Glutamatergic neuron (in vitro differentiated cells): Measurements from ENCODE around the gene SCUBE1. TPM values are rescaled to one million over a fixed set of nuclear protein-coding genes. Genes with fewer than 3 reads are reported as not detected.

ENCODE experiments used
- DNase-seq: peaks from one replicate; pipeline ENCODE4 v3.0.0; 2022
- H3K27ac Mint-ChIP-seq: one replicate; pipeline ENCODE4 v1.8.0; 2020; ENCODE audit warnings: mild to moderate bottlenecking, mixed read lengths, inconsistent platforms; ENCODE audit not compliant: unreplicated experiment
- H3K27me3 Mint-ChIP-seq: one replicate; pipeline ENCODE4 v1.8.0; 2020; ENCODE audit warnings: mild to moderate bottlenecking, moderate library complexity, mixed read lengths, inconsistent platforms; ENCODE audit not compliant: unreplicated experiment
- H3K36me3 Mint-ChIP-seq: one replicate; pipeline ENCODE4 v1.8.0; 2020; ENCODE audit warnings: mild to moderate bottlenecking, mixed read lengths, inconsistent platforms; ENCODE audit not compliant: unreplicated experiment
- H3K4me1 Mint-ChIP-seq: one replicate; pipeline ENCODE4 v1.8.0; 2020; ENCODE audit warnings: mild to moderate bottlenecking, low read depth, mixed read lengths, inconsistent platforms; ENCODE audit not compliant: unreplicated experiment
- H3K4me3 Mint-ChIP-seq: one replicate; pipeline ENCODE4 v1.8.0; 2020; ENCODE audit warnings: mild to moderate bottlenecking, mixed read lengths, inconsistent platforms; ENCODE audit not compliant: unreplicated experiment
- H3K9me3 Mint-ChIP-seq: one replicate; pipeline ENCODE4 v1.8.0; 2020; ENCODE audit warnings: mild to moderate bottlenecking, moderate library complexity, mixed read lengths, inconsistent platforms; ENCODE audit not compliant: unreplicated experiment
- total RNA-seq: library from RNA; stranded (reverse); fragmentation: NEBNext Ultra II Directional; extraction: Animal tissue kit (Norgen Biotek cat#: 25700); gene quantifications from one replicate; pipeline ENCODE4 v1.2.1, GENCODE V29; 2021; ENCODE audit not compliant: unreplicated experiment
- TF ChIP-seq, protein P1 (sequence below): fragments of 200-600 bp; sonication (generic); IDR thresholded peaks from one replicate; pipeline ENCODE4 v1.5.0; 2021; ENCODE audit not compliant: partially characterized antibody, unreplicated experiment

SCUBE1 gene
- total RNA-seq, 1 donor from 2014 or later: 25.8 TPM

DNA sequence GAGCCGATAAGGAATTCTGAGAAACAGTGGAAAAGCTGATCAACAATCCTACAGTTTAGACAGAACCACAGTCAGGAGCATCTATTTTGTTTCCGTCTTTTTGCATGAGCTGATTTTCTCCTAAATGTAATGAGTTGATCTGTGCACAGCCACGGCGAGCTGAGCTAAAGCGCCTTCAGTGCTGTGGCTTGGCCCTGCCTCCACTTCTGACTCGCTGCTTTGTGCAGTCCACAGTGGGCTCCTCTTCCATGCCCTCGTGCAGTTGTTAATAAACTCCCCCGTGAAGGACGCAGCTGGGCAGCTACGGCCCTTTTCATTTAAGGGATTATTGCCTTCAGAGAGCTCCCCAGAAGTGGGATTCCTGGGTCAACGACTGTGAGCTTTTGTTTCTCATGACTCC is 39.4 kb downstream of the SCUBE1 start:
- TF ChIP-seq, protein P1, sequence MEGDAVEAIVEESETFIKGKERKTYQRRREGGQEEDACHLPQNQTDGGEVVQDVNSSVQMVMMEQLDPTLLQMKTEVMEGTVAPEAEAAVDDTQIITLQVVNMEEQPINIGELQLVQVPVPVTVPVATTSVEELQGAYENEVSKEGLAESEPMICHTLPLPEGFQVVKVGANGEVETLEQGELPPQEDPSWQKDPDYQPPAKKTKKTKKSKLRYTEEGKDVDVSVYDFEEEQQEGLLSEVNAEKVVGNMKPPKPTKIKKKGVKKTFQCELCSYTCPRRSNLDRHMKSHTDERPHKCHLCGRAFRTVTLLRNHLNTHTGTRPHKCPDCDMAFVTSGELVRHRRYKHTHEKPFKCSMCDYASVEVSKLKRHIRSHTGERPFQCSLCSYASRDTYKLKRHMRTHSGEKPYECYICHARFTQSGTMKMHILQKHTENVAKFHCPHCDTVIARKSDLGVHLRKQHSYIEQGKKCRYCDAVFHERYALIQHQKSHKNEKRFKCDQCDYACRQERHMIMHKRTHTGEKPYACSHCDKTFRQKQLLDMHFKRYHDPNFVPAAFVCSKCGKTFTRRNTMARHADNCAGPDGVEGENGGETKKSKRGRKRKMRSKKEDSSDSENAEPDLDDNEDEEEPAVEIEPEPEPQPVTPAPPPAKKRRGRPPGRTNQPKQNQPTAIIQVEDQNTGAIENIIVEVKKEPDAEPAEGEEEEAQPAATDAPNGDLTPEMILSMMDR: no peak
- peaks cover 33% of the 10 kb centered on the region for H3K4me1 Mint-ChIP-seq

DNA sequence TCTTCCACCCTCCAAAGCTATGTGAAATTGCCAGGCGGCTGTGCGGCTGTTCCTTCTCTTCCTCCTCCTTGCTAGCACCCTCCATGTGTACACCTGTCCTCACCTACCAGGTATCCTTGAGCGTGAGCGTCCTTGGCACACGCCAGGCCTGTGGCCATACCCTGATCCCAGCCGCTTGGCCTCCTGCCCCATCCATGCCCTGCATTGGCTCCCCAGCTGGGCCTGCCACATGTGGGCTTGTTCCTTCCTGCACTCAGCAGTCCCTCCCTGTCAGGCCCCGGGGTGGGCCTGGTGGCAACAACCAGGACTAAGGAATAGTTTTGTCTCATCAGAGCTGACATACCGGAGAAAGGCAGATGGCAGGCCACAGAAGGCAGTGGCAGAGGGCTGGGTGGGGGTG is 40.0 kb downstream of the SCUBE1 start:
- peaks cover 17% of the 10 kb centered on the region for H3K27me3 Mint-ChIP-seq
- H3K9me3 Mint-ChIP-seq: peaks cover 2% of the 10 kb centered on the region
- DNase-seq: no peak
- peaks cover 30% of the 10 kb centered on the region for H3K4me1 Mint-ChIP-seq
- no peak overlapping the region for H3K4me3 Mint-ChIP-seq
- TF ChIP-seq, protein P1: no peak
- peaks cover 9% of the 10 kb centered on the region for H3K36me3 Mint-ChIP-seq
- no peak overlapping the region for H3K27ac Mint-ChIP-seq

More for the DNA sequence above, 39.4 kb downstream of the SCUBE1 start:
- H3K27me3 Mint-ChIP-seq: peaks cover 17% of the 10 kb centered on the region
- H3K27ac Mint-ChIP-seq: no peak overlapping the region
- no peak for DNase-seq
- H3K4me3 Mint-ChIP-seq: no peak overlapping the region
- peaks cover 2% of the 10 kb centered on the region for H3K9me3 Mint-ChIP-seq
- peaks cover 9% of the 10 kb centered on the region for H3K36me3 Mint-ChIP-seq

DNA sequence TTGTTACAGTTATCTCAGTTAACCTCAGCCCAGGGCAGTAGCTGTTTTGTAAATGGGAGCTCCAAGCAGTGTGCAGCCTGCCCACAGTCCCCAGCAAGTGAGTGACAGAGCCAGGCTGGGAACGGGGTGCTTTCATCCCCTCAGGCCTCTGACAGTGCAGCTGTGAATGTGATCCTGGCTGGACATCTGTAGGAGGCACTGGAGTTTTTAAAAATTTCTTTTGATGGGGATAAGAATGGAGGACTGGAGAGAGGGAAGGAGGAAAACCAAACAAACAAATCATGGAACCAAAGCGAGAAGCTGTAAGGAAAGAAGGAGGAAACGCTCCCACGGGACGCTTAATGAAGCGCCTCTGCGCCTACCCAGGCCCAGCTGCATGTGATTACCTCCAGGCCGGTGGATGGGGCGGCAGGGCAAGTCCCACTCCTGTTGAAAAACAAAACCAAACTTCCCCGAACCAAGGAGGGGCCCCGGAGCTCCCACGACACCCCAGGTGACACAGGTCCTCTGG is 40.6 kb downstream of the SCUBE1 start:
- DNase-seq: no peak
- Mint-ChIP-seq H3K36me3 (peaks cover 9% of the 10 kb centered on the region), H3K9me3 (peaks cover 2% of the 10 kb centered on the region)

DNA sequence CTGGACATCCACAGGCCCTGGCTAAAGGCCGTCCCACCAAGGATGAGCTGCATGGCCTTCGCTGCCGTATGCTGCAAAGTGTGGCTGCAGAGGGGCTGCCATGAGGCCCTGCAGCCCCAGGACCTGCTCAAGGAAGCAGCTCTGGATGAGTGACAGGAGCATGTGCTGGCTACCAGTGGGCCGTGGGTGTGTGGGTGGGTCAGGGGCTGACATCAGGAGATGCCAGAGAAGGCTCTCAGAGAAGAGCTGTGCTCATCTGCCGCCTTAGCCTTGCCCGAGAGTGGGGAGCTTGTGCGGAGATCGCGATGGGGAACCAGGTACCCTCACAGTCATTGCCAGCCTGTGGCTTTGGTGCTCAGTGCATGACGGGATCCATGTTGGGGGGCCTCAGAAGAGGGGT is 41.3 kb downstream of the SCUBE1 start:
- TF ChIP-seq, protein P1: no peak
- Mint-ChIP-seq H3K27me3 (peaks cover 17% of the 10 kb centered on the region), H3K4me1 (peaks cover 28% of the 10 kb centered on the region), H3K27ac (no peak overlapping the region), H3K9me3 (no peaks in the 10 kb centered on the region), H3K4me3 (no peak overlapping the region), H3K36me3 (peaks cover 9% of the 10 kb centered on the region)
- DNase-seq: no peak

More for the DNA sequence above, 40.6 kb downstream of the SCUBE1 start:
- Mint-ChIP-seq H3K27me3 (peaks cover 17% of the 10 kb centered on the region), H3K4me3 (peak overlapping the region; percentile 63), H3K4me1 (peaks cover 28% of the 10 kb centered on the region), H3K27ac (no peak overlapping the region)
- TF ChIP-seq, protein P1: no peak

GRCh38 chr22:43300891-43301676 is 42.1 kb downstream of the SCUBE1 start:
- Mint-ChIP-seq H3K36me3 (peaks cover 9% of the 10 kb centered on the region), H3K9me3 (no peaks in the 10 kb centered on the region), H3K27me3 (peaks cover 17% of the 10 kb centered on the region), H3K27ac (no peak overlapping the region), H3K4me1 (peaks cover 30% of the 10 kb centered on the region), H3K4me3 (peak overlapping the region; percentile 6)
- TF ChIP-seq, protein P1: no peak
- DNase-seq: no peak
